IPS DF 19.7 (cell line): ENCODE measurements around the gene RPL3.

Experiments used
- DNase-seq: peaks from one replicate; pipeline ENCODE4 v3.0.0-alpha.2; 2013; ENCODE audit warnings: low read depth, low spot score

The RPL3 gene

DNA sequence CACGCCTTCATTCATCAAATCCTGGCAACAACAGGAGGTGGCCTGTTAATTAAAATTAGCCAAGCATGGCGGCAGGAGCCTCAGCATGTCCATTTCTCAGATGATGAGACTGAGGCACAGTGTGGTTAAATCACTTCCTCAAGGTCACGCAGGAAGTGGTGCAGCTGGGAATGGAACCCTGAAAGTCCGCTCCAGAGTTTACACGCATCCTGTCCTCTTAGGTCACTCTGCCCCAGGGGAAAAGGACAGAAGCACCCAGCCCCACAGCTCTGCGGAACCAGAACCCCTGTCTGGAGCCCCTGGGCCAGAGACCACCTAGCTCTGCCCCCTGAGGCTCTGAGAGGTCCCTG lies 19.6 kb downstream of the RPL3 start:
- no peak for DNase-seq

DNA sequence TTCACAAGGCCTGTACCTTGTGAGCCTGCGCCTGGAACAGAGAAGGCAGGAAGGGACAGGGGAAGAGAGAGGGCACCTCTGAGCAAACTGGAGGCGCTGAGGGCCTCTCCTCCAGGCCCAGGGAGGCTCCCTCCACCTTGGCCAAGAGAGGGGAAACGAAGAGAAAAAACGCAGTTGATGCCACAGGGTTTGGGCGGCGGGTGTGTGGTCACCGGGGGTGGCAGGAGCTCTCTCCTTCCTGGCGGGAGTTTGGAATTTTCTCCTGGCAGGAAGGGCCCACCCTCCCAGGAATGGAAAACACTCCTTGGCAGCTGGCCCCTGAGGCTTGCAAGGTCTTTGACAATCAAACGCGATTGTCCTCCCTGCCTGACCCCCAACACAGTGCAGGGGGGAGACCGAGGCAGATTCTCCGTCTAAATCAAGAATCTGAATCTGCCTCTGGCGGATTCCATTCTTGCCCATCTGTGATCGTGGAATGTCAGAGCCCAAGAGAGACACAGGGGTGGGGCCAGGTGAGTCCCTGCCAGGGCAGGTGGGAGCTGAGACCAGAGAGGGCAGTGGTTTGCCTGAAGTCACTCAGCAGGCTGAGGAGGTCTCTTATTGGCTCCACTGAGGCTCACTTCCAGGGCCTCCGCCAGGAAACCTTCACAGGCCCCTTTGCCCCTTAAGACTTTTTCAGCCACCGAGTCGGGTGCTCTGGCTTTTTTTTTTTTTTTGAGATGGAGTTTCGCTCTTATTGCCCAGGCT lies 21.0 kb downstream of the RPL3 start:
- DNase-seq = no peak

DNA sequence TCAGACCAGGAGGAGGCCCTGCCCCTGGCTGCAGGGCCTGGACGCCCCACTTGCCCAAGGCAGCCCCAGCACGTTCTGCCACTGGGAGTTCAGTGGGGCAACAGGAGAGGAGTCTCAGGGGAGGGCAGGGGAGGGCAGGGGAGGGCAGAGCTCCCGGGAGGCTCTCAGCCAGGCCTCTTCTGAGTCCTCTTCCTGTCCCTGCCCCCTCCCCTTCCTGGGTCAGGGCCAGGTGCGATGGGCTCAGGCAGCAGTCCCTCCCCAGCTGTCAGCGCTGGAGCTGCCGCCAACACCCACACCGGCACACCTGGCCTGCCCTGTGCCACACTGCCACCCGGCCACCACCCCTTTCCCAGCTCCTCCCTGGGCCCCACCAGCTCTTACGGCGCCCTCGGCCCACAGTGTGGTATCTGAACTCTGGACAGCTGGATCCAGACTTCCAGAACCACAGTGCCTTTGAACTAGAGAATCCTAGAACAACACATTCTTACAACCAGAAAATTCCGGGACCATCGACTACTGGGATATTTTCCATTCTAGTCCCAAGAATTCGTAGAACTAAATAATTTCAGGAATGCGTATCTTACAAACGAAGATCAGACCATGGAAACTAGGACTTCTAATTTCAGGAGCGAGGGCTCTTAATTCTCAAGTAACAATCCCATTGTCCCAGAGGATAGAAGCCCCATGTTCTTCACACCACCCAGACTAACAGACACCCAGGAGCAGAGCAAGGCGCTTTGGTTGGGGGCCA lies 21.8 kb downstream of the RPL3 start:
- DNase-seq = no peak

DNA sequence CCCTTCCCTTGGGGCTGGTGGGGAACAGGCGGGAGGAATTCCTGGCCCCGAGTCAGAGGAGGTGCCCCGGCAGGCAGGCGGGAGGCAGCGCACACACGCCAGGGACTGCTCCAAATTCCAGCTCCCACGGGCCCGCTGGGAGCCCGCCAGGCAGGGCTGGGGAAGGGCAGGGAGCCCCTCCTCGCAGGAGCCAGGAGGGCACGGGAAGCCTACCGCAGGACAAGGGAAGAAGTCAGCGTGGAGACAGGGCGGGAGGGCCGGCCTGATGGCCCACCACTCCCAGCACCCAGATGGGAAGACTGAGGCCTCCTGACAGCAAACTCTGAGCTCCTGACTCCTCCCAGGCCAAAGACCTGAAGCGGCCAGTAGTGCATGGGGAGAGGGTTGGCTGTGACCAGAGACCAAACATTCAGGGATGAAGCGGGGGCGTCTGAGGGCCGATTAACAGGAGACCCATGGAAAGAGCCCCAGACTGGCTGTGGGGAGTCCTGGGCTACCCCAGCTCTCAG lies 22.4 kb downstream of the RPL3 start:
- DNase-seq = no peak

DNA sequence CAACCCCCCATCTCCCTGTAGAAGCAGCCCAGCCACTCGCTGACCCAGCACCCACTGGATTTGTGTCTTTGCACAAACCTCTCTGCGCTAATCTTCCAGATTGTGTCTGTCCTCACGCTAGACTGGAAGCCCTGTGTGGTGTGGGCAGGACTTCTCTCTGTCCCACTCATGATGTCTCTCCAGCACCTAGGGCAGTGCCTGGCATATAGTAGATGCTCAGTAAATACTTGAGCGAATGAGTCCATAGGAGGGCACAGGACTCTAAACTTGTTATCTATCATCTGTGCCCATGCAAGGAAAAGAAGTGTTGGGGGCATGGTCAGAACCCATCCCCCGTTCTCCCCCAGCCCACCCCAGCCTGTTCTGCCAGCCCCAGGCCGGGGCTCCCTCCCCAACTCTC lies 22.9 kb downstream of the RPL3 start:
- DNase-seq = no peak

DNA sequence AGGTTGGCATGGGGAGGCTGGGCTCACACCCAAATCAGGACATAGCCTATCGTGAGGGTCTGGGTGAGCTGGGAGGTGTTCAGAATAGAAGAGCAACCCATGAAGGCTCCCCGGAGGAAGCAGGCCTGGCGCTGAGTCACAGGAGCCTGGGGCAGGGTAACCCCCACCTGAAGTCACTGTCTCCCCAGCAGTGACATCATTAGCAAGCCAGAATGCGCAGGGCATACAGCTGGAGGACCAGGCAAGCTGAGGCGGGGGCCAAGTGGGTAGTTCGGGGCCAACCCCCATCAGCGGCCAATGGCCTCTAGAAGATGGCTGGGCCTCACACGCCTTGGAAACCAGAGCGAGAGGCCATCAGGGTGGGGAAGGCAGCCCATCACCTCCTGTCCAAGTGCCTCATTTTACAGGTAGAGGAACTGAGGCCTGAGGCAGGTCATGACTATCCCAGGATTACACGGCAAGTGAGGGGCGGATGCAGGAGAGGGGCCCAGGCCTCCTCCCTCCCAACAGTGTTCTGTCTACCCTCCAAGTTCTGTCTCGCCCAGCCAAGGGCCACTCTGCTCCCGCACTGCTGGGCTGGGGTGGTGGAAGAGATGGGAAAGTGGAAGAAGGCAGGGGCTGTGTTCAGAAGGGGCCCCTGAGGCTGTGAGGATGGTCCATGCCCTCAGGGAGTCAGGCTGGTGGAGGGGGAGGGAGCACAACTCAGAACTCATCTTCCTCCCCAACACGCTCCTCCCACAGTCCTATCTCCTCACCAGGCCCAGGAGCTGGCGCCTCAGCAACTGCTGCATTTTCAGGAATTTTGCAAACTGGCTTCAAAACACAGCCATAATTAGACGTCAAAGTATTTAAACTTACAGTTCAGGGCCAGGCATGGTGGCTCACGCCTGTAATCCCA lies 24.6 kb downstream of the RPL3 start:
- DNase-seq = no peak

DNA sequence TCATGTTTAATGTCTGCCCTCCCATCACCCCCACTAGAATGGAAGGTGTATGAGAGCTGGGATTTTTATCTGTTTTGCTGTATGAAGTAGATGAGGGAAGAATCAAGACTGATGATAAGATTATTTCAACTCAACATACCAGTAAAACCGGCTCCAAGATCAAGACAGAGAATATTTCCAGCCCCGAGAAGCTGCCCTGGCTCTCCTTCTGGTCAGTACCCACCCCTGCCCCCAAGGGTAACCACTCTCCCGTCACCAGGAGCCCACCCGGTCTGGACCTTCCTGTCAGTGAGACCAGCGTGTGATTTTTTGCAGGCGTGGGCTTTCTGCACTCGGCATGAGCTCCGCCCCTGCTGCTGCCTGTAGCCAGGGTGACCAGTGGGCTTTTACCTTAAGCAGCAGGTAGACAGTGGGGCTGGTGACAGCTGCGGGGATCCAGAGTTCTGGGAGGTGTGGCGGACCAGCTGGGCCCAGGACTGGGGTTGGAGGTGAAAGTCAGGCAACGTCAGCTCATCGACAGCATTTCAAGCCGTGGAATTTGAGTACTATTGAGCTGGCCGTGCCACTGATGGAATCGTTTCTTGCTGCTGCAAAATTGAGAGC lies 25.6 kb downstream of the RPL3 start:
- DNase-seq = no peak

DNA sequence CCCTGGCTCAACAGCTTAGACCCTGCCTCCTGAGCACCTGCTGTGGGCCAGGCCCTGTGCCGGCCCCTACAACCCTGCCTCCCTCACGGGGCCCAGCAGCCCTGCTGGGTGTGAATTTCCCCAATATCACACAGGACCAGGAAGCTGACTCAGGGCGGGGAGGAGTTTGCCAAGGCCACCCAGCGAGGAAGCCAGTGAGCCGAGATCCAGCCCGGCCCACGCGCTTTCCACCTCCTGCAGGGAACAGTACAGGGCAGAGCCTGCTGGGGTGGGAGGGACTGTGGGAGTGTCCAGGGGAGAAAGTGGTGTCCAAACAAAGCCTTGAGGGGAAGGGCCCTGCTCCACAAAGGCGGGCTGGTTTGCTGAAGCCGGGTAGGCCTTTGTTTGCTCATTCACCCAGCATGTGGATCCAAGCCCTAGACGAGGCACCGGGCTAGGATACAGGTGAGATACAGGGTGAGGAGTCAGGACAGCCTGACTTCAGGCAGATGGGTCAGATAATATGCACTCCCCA lies 26.8 kb downstream of the RPL3 start:
- DNase-seq = no peak

DNA sequence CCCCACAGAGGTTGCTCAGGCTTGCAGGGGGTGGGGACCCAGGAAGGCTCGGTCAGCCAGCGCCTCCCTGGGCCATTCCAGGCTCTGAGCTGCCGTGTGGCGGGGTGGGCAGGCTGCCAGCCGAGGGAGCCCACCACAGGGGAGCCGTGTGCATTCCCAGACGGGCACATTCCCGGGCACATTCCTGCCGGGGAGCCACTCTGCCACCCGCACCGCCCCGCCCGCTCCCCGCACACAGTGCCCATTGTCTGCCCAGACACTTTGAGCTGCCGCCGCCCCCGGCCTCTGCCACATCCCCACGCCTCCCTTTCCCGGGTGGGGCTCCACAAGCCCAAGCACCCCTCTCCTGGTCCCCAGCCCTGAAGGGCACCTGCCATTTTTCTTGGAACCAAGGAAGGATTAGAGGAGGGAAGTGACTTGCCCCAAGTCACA lies 27.4 kb downstream of the RPL3 start:
- DNase-seq = no peak

DNA sequence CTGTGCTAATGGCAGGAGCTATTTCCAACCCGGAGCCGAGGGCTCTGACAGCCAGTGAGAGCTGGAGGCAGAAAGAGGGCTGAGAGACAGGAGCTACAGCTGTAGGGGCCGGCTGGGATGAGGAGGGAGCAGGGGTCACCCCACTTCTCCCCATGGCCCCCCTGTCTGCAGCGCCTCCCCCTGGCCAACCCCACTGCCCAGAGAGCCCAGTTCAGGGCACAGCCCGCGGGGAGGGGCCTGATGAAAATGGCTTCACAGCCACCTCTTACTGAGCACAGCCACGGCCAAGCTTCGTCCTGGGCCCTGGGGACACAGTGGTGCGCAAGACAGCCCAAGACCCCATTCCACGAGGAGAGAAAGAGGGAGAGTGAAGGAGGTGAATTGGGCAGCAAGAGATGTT lies 27.9 kb downstream of the RPL3 start:
- DNase-seq = no peak

DNA sequence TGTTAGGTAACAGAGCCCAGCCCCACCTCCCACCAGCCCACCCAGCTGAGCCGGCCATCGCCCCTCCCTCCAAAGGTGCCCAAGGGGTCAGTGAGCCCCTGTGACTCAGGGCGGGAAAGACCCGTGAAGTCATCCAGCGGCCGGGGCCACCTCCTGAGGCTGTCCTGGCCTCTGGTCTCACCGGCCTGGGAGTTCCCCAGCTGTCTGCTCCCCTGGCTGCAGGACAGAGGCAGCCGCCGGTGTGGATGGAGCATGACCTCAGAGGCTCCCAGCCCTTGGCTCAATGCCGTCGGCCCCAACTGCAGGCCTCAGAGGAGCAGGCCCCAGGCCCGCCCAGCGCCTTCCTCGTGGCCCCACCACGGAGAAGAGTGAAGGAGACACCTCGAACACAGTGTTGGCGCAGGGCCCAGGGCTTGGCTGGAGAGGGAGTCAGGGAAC lies 28.7 kb downstream of the RPL3 start:
- no peak for DNase-seq

DNA sequence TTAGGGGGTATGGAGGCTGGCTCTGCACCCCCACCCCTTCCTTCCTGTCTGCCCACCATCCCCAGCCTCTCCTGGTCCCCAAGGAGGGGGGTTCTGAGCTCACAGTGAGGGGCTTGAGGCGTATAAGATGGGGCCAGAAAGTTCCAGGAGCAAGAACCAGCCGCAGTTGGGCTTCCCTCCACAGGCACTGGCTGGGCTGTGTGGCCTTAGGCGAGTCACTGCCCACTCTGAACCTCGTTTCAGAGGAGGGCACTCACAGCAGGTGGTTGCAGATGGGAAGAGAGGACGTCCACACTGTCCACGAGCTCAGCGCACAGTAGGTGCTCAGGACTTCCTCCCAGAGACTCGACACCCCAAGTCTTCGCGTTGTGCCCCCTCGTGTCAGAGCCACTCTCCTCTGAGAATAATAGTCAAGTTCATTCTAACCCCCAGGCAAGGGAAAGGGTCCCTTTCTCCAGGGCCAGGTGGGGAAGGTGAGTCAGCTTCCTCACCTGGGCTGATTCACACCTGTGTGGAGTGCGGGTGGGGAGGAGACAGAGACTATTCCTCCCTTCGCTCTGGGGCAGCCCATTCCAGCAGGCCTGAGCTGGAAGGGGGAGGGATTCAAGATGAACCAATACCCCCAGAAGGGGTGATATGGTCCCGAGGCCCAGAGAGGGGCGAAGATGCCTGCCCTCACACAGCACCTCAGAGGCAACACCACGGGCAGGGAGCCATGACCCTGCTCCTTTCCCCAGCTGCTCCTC lies 29.3 kb downstream of the RPL3 start:
- DNase-seq = no peak

DNA sequence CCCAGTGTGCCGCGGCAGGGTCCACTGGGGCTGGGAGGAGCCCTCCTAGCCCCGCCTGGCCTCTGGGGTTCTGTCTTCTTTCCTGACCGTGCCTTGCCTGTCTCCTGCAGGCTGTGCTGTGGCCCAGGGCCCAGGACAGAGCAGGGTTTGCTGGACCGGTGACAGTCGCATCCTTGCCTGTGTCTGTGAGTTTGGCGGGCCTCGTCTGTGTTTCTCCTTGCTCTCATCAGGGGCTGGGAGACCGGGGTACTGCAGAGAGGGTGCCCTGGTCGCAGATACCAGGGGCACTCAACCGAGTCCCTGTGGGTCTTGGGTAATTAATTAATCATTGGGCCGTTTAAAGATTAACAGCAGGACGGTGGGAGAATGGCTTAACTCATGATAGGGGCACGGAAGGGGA lies 29.9 kb downstream of the RPL3 start:
- no peak for DNase-seq

DNA sequence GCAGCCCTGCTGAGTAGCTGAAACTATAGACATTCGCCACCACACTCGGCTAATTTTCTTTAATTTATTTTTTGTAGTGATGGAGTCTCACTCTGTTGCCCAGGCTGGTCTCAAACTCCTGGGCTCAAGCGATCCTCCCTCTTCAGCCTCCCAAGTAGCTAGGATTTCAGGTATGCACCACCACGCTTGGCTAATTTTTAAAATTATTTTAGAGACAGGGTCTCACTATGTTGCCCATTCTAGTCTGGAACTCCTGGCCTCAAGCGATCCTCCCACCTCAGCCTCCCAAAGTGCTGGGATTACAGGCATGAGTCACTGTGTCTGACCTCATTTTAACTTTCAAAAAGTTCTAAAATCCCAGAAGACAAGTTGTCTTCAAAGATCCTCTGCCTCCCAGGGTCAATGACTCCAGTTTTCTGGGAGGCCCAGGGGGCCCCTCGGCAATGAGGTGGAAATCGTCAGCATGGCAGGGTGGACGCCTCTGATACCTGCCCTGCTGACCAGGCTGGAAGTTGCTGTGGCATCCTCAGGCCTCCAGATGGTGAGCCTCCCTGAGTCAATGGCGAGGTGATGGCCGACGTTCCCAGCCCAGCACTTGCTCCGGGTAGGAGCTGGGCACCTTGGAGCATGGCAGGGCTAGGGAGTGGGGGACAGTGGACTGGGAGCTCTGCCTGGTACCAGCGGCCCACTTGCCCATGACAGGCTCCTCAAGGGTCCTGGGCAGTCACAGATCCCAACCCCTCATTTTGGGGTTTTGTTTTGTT lies 31.1 kb downstream of the RPL3 start:
- DNase-seq = no peak

DNA sequence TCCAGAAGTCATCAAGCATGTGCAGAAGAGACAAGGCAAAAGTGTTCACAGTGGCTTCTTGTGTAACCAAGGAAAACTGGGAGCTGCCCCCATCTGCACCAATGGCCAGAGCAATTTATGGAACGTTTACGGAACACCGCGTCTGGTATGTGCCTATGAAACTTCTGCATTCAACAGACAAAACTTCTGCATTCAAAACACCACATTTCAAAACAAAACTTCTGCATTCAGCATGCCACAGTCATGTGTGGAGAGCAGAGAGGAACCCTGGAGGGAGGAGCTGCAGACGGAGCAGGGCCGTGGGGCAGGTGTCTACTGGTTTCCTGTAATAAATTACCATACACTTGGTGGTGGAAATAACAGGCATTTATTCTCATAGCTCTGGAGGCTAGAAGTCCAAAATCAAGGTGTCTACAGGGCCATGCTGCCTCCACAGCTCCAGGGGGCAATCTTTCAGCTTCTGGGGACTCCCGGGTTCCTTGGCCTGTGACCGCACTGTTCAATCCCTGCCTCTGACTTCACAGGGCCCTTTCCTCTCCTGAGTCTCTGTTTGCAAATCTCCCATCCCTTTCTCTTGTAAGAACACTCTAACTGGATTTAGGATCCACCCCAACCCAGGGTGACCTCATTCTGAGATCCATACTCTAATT lies 32.2 kb downstream of the RPL3 start:
- no peak for DNase-seq

DNA sequence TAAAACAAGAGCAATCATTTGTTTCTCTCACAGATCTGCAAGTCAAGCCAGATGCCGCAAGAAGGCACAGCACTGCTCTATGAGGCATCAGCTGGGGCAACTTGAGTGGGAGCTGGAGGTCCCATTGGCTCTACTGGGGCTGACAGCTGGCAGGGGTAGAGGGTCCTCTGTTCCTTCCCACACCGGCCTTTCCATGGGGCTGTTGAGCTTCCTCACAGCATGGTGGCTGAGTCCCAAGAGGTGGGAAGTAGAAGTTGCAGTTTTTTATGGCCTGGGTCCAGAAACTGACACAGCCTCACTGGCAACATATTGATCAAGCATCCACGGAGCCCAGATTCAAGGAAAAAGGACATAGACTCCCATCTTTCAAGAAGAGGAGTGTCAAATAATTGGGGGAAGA lies 34.4 kb downstream of the RPL3 start:
- DNase-seq = no peak

DNA sequence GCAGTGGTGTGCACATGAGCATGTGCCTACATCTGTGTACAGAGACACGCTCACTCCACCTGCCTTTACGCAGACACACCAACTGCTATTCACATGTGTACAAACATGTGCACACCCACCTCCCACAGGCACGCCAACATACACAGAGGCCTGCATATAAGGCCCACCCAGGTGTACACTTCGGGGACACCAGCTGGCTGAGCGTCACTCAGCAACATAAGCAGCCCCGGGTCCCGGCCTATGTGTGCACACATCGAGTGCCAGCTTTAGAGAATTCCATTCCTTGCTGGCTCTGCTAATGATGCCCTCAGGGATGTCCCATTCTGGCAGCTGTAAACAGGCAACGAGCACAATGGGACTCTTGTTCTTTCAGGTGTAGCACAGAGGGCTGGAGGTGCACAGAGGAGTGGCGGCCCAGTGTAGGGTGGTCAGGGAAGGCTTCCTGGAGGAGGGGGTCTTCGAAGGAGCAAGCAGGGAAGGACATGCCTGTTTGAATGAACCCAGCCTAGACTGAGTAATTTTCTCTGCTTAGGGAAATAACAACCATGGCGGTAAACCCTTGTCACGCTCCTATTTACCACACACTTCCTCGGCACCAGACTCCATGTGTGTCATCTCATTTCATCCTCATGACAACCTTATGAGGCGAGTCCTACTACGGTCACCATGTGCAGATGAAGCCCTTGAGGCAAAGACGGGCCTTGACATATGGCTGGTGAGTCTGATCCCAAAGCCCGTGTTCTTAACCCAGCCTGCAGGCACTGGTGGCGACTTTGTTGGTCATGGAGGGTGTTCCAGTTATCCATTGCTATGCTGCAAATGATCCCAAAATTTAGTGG lies 35.1 kb downstream of the RPL3 start:
- DNase-seq = no peak

DNA sequence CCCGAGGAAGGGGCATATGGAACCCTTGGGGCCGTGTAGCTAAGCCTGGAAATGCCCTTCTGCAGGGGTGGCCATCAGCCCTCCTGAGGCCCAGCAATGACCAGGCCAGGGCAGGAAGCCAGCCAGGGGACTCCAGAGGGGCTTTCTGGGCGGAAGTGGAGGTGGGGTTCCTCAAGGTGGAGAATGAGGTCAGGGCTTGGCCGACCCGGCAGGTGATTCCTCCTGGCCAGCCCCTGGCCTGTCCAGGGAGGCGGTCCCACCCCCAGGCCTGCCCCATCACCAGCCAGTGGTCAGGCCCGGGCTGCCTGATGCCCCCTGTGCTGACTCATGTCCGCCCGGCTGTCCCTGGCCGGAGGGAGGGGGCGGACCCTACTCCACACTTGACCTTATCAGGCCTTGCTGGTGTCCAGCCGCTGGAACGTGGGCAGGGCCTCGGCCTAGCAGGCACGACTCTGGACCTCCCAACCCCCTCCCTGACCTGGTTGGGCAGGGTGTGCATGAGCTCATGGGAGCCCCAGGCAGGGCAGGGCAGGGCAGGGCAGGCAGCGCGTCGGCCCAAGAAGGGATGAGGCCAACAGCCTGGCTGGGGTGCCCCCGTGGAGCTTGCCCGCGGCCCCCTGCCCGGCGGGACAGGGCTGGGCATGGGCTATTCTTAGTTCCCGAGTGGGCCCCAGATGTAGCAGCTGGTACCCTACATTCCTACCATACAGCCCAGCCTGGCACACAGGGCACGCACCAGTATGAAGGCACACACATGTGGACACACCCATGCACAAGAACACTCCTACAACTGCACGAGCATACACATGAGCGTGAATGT lies 35.9 kb downstream of the RPL3 start:
- DNase-seq = no peak
